WERI-Rb-1 (cell line): ENCODE data around the gene ZYG11B.
"Not testable (repeated sequence)": the region's sequence is repeated elsewhere in the genome, so short reads cannot be mapped to it uniquely, and the experiment has no call there.

Source experiments
- DNase-seq: peaks from one replicate; pipeline ENCODE4 v3.0.0-alpha.2; 2020
- H3K27ac ChIP-seq: fragments of 250-450 bp; sonication (Bioruptor Pico); 2 replicates; pipeline ENCODE4 v1.5.1; 2020; ENCODE audit warnings: mild to moderate bottlenecking, moderate library complexity
- H3K27me3 ChIP-seq: fragments of 250-450 bp; sonication (Bioruptor Pico); 2 replicates; pipeline ENCODE4 v1.5.1; 2021; ENCODE audit warnings: mild to moderate bottlenecking, low read depth, moderate library complexity; ENCODE audit not compliant: insufficient read depth, severe bottlenecking
- H3K36me3 ChIP-seq: fragments of 250-450 bp; sonication (Bioruptor Pico); 2 replicates; pipeline ENCODE4 v1.5.1; 2020; ENCODE audit warnings: mild to moderate bottlenecking, moderate library complexity
- H3K4me3 ChIP-seq: 2 replicates; pipeline ENCODE4 v1.5.1; 2011; ENCODE audit warnings: low read depth, mild to moderate bottlenecking, control low read depth, low read length
- H3K9me3 ChIP-seq: fragments of 250-450 bp; sonication (Bioruptor Pico); 2 replicates; pipeline ENCODE4 v1.5.1; 2021; ENCODE audit warnings: mild to moderate bottlenecking, moderate library complexity; ENCODE audit not compliant: severe bottlenecking
- TF ChIP-seq, protein P1 (sequence below): IDR thresholded peaks from 2 replicates; pipeline ENCODE4 v1.5.1; 2011; ENCODE audit warnings: low read depth, mild to moderate bottlenecking, control low read depth, inconsistent platforms, low read length

Gene ZYG11B

DNA sequence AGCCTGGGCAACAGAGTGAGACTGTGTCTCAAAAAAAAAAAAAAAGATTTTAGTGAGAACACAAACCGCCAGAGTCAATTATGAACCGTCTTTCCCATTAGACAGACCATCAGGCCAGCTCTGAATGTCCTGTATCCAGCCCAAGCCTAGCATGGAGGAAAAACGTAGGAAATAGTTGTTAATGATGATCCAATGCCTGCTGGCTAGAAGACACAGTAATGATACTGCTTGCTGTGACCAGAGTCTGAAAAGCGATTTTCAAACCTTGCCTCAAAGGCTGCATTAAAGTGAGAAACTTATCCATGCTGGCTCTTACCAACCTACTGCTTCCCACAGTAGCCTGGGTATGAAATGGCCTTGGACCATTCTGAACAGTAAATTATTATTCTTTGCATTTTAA lies 45.1 kb upstream of the ZYG11B start:
- DNase-seq = no peak
- TF ChIP-seq, protein P1, sequence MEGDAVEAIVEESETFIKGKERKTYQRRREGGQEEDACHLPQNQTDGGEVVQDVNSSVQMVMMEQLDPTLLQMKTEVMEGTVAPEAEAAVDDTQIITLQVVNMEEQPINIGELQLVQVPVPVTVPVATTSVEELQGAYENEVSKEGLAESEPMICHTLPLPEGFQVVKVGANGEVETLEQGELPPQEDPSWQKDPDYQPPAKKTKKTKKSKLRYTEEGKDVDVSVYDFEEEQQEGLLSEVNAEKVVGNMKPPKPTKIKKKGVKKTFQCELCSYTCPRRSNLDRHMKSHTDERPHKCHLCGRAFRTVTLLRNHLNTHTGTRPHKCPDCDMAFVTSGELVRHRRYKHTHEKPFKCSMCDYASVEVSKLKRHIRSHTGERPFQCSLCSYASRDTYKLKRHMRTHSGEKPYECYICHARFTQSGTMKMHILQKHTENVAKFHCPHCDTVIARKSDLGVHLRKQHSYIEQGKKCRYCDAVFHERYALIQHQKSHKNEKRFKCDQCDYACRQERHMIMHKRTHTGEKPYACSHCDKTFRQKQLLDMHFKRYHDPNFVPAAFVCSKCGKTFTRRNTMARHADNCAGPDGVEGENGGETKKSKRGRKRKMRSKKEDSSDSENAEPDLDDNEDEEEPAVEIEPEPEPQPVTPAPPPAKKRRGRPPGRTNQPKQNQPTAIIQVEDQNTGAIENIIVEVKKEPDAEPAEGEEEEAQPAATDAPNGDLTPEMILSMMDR = no peak
- Histone ChIP-seq H3K9me3 (no peaks in the 10 kb centered on the region), H3K27ac (no peak overlapping the region), H3K4me3 (no peak overlapping the region), H3K27me3 (no peaks in the 10 kb centered on the region), H3K36me3 (peaks cover 19% of the 10 kb centered on the region)

DNA sequence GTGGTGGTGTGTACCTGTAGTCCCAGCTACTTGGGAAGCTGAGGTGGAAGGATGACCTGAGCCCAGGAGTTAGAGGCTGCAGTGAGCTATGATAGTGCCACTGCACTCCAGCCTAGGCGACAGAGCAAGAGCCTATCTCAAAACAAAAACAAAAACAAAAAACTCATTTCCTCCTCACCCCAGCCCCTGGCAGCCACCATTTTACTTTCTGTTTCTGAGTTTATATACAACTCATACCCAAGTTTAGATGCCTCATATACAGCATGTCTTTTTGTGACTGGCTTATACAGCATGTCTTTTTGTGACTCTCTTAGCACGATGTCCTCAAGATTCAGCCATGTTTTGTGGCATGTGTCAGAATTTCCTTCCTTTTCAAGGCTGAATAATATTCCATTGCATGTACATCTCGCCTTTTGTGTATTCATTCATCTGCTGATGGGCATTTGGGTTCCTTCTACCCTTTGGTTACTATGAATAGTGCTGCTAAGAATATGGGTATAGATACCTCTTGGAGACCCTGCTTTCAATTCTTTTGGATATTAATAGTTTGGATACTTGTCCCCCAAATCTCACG lies 42.8 kb upstream of the ZYG11B start:
- H3K27ac ChIP-seq = no peak overlapping the region

DNA sequence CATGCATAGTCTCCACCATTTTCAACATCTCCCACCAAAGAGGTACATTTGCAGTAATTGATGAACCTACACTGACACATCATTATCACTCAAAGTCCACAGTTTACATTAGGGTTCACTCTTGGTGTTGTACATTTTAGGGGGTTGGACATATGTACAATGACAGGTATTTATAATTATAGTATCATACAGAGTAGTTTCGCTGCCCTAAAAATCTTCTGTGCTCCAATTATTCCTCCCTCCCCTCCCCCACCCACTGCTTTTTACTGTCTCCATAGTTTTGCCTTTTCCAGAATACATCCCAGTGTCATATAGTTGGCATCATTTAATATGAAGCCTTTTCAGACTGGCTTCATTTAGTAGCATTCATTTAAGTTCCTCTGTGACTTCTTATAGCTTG lies 41.7 kb upstream of the ZYG11B start:
- TF ChIP-seq, protein P1 = no peak
- Histone ChIP-seq H3K27me3 (no peaks in the 10 kb centered on the region), H3K27ac (no peak overlapping the region), H3K4me3 (no peak overlapping the region), H3K36me3 (peaks cover 48% of the 10 kb centered on the region), H3K9me3 (no peaks in the 10 kb centered on the region)
- DNase-seq = no peak

More for the DNA sequence above, 42.8 kb upstream of the ZYG11B start:
- TF ChIP-seq, protein P1 = no peak
- Histone ChIP-seq H3K4me3 (no peak overlapping the region), H3K9me3 (no peaks in the 10 kb centered on the region), H3K36me3 (peaks cover 40% of the 10 kb centered on the region), H3K27me3 (no peaks in the 10 kb centered on the region)
- DNase-seq = no peak

DNA sequence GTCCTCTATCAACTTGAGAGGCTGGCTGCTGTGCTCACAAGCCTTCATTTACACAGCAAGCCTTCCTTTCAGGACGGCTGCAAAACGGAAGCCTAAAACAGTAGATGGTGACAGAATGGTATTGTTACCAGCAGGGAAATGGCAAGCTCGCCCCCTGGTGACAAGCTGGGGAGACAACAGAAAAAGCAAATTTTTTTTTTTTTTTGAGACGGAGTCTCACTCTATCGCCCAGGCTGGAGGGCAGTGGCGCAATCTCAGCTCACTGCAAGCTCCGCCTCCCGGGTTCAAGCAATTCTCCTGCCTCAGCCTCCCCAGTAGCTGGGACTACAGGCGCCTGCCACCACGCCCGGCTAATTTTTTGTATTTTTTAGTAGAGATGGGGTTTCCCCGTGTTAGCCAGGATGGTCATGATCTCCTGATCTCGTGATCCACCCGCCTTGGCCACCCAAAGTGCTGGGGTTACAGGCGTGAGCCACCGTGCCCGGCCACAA lies 39.9 kb upstream of the ZYG11B start:
- peak overlapping the region; percentile 36; the same call in 1 of the 2 replicates for H3K27ac ChIP-seq
- not testable (repeated sequence) for H3K4me3 ChIP-seq, H3K9me3 ChIP-seq, H3K27me3 ChIP-seq
- peaks cover 61% of the 10 kb centered on the region for H3K36me3 ChIP-seq
- peak; percentile 66 for DNase-seq
- TF ChIP-seq, protein P1 = peak; percentile 65

DNA sequence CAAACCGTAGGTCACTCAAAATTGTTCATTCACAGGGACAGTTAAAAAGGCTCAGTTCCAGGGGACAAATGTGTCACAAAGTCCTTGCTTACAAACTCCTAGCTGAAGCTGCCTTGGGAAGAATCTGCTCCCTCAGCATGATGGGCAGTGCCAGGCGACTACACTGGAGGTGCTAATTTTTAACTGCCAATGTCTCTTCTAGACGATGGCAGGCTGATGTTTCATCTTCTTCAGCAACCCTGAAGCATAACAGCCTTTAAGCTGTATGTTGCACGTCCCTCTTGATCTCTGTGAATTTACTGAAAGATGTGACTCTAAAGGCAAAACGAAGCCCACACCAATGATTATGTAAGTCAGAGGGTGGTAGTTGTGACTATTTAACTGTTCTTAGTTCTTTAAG lies 39.4 kb upstream of the ZYG11B start:
- Histone ChIP-seq H3K27ac (no peak overlapping the region), H3K27me3 (no peaks in the 10 kb centered on the region), H3K9me3 (no peaks in the 10 kb centered on the region), H3K36me3 (peaks cover 64% of the 10 kb centered on the region), H3K4me3 (no peak overlapping the region)
- TF ChIP-seq, protein P1 = no peak
- no peak for DNase-seq

DNA sequence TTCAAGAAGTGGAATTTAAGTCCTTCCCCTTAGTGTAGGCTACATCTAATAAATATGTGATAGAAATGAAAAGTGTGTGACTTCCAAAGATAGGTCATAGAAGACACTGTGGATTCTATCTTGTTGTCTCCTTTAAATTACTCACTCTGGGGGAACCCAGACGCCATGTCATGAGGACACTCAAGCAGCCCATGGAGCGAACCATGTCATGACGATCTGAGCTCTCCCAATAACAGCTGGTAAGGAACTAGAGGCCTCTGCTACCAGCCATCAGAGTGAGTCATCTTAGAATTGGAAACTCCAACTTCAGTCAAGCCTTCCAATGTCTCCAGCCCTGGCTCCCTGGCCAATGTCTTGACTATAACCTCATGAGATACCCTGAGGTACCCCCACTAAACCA lies 34.4 kb upstream of the ZYG11B start:
- TF ChIP-seq, protein P1 = no peak
- no peak overlapping the region for H3K4me3 ChIP-seq
- H3K9me3 ChIP-seq = no peaks in the 10 kb centered on the region
- H3K27me3 ChIP-seq = no peaks in the 10 kb centered on the region
- peaks cover 62% of the 10 kb centered on the region for H3K36me3 ChIP-seq
- DNase-seq = no peak
- H3K27ac ChIP-seq = no peak overlapping the region
